GM23338 (cell line): ENCODE measurements around the gene LGALS16. TPM values are rescaled to one million over a fixed set of nuclear protein-coding genes. Genes with fewer than 3 reads are reported as not detected.

Experiments used
- ATAC-seq: fragments of 200-7000 bp; cut with Tn5 transposase; 3 replicates; pipeline ENCODE4 v1.9.1; 2020
- DNase-seq: peaks from one replicate; pipeline ENCODE4 v3.0.0-alpha.2; 2015; ENCODE audit warnings: low spot score
- H2AFZ ChIP-seq: fragments of 200-600 bp; sonication (generic); 2 replicates; pipeline ENCODE4 v1.8.0; 2016; ENCODE audit warnings: antibody characterized with exemption, mild to moderate bottlenecking, moderate library complexity
- H3F3A ChIP-seq: fragments of 200-600 bp; sonication (generic); replicated peaks from 2 replicates; pipeline ENCODE4 v1.8.0; 2017; ENCODE audit warnings: antibody characterized with exemption, mixed run types, low read depth
- H3K27ac ChIP-seq: fragments of 200-600 bp; sonication (generic); 2 replicates; pipeline ENCODE4 v1.6.1; 2016; ENCODE audit warnings: low read depth
- H3K27me3 ChIP-seq: fragments of 200-600 bp; sonication (generic); 2 replicates; pipeline ENCODE4 v1.8.0; 2016; ENCODE audit warnings: mild to moderate bottlenecking, mixed run types, moderate library complexity; ENCODE audit not compliant: insufficient read depth
- H3K36me3 ChIP-seq: fragments of 200-600 bp; sonication (generic); 2 replicates; pipeline ENCODE4 v1.8.0; 2016; ENCODE audit warnings: mild to moderate bottlenecking; ENCODE audit not compliant: insufficient read depth
- H3K4me1 ChIP-seq: fragments of 200-600 bp; sonication (generic); 2 replicates; pipeline ENCODE4 v1.8.0; 2016; ENCODE audit warnings: mild to moderate bottlenecking, moderate library complexity; ENCODE audit not compliant: insufficient read depth
- H3K4me2 ChIP-seq: fragments of 200-600 bp; sonication (generic); 2 replicates; pipeline ENCODE4 v1.7.1; 2017; ENCODE audit warnings: mixed run types
- H3K4me3 ChIP-seq: fragments of 200-600 bp; sonication (generic); 2 replicates; pipeline ENCODE4 v1.6.1; 2016; ENCODE audit warnings: mixed run types
- H3K79me2 ChIP-seq: fragments of 200-600 bp; sonication (generic); replicated peaks from 2 replicates; pipeline ENCODE4 v1.8.0; 2017; ENCODE audit warnings: mild to moderate bottlenecking; ENCODE audit not compliant: insufficient read depth
- H3K9me2 ChIP-seq: fragments of 200-600 bp; sonication (generic); 2 replicates; pipeline ENCODE4 v1.8.0; 2017; ENCODE audit not compliant: insufficient read depth
- H4K20me1 ChIP-seq: fragments of 200-600 bp; sonication (generic); replicated peaks from 2 replicates; pipeline ENCODE4 v1.8.0; 2017; ENCODE audit warnings: mild to moderate bottlenecking; ENCODE audit not compliant: insufficient read depth
- H3K27ac Mint-ChIP-seq: 2 replicates; pipeline ENCODE4 v1.8.0; 2020; ENCODE audit warnings: inconsistent platforms, mild to moderate bottlenecking, moderate library complexity, mixed read lengths
- H3K27me3 Mint-ChIP-seq: 3 replicates; pipeline ENCODE4 v1.8.0; 2022; ENCODE audit warnings: low read depth, mild to moderate bottlenecking, moderate library complexity, mixed read lengths, inconsistent platforms; ENCODE audit not compliant: insufficient read depth, poor library complexity
- H3K36me3 Mint-ChIP-seq: 3 replicates; pipeline ENCODE4 v1.8.0; 2021; ENCODE audit warnings: low read depth, mild to moderate bottlenecking, inconsistent platforms, moderate library complexity, mixed read lengths
- H3K4me1 Mint-ChIP-seq: 3 replicates; pipeline ENCODE4 v1.8.0; 2020; ENCODE audit warnings: mild to moderate bottlenecking, inconsistent platforms, mixed read lengths
- H3K4me3 Mint-ChIP-seq: 3 replicates; pipeline ENCODE4 v1.8.0; 2021; ENCODE audit warnings: moderate library complexity, mild to moderate bottlenecking, inconsistent platforms, mixed read lengths
- H3K9me3 Mint-ChIP-seq: 3 replicates; pipeline ENCODE4 v1.8.0; 2020; ENCODE audit warnings: moderate library complexity, mild to moderate bottlenecking, inconsistent platforms, mixed read lengths
- CREB1 ChIP-seq: fragments of 250-450 bp; sonication (Bioruptor Pico); IDR thresholded peaks from 2 replicates; pipeline ENCODE4 v1.5.0; 2020; ENCODE audit warnings: low read depth, mild to moderate bottlenecking, moderate library complexity
- EZH2 ChIP-seq: fragments of 200-600 bp; sonication (generic); IDR thresholded peaks from one replicate; pipeline ENCODE4 v1.8.0; 2017; ENCODE audit warnings: antibody characterized with exemption, mild to moderate bottlenecking, low read depth; ENCODE audit not compliant: unreplicated experiment
- EZH2phosphoT487 ChIP-seq: fragments of 200-600 bp; sonication (generic); IDR thresholded peaks from one replicate; pipeline ENCODE4 v1.8.1; 2018; ENCODE audit warnings: antibody characterized with exemption; ENCODE audit not compliant: unreplicated experiment
- JUNB ChIP-seq: IDR thresholded peaks from one replicate; pipeline ENCODE4 v1.6.1; 2016; ENCODE audit warnings: antibody characterized with exemption; ENCODE audit not compliant: unreplicated experiment
- NANOG ChIP-seq: IDR thresholded peaks from 2 replicates; pipeline ENCODE4 v1.6.1; 2016; ENCODE audit warnings: antibody characterized with exemption, borderline replicate concordance
- POLR2AphosphoS5 ChIP-seq: IDR thresholded peaks from 2 replicates; pipeline ENCODE4 v1.6.1; 2016; ENCODE audit warnings: antibody characterized with exemption, low read depth
- STAT1 ChIP-seq: IDR thresholded peaks from one replicate; pipeline ENCODE4 v1.6.1; 2016; ENCODE audit warnings: antibody characterized with exemption; ENCODE audit not compliant: unreplicated experiment
- ZNF114 ChIP-seq: fragments of 250-450 bp; sonication (Bioruptor Pico); IDR thresholded peaks from 2 replicates; pipeline ENCODE4 v1.5.0; 2020; ENCODE audit warnings: mild to moderate bottlenecking, moderate library complexity
- ZNF331 ChIP-seq: fragments of 250-450 bp; sonication (Bioruptor Pico); IDR thresholded peaks from 2 replicates; pipeline ENCODE4 v1.5.0; 2020; ENCODE audit warnings: low read depth, mild to moderate bottlenecking, moderate library complexity
- polyA plus RNA-seq: library from polyadenylated mRNA; unstranded; fragments of >200 nt; fragmentation: Nextera tagmentation; extraction: Ambion mirVana; gene quantifications from 2 replicates; pipeline ENCODE4 v1.2.1, GENCODE V29; 2016
- total RNA-seq: library from RNA; depleted of rRNA; stranded (reverse); fragments of >200 nt; shearing (Covaris generic); gene quantifications from 2 replicates; pipeline ENCODE4 v1.2.3, GENCODE V29; 2014
- TF ChIP-seq, protein P1 (sequence below): IDR thresholded peaks from 2 replicates; pipeline ENCODE4 v1.6.1; 2016; ENCODE audit warnings: antibody characterized with exemption
- TF ChIP-seq, protein P2 (sequence below): fragments of 250-450 bp; sonication (Bioruptor Pico); IDR thresholded peaks from 2 replicates; pipeline ENCODE4 v1.5.0; 2020; ENCODE audit warnings: mild to moderate bottlenecking, moderate library complexity
- TF ChIP-seq, protein P3 (sequence below): IDR thresholded peaks from one replicate; pipeline ENCODE4 v1.6.1; 2018; ENCODE audit warnings: antibody characterized with exemption; ENCODE audit not compliant: unreplicated experiment
- TF ChIP-seq, protein P4 (sequence below), 2 experiments: fragments of 200-600 bp in 1 of 2; sonication (generic) in 1 of 2; conservative IDR thresholded peaks; 2 replicates each; pipeline versions ENCODE4 v1.5.1 to v1.6.1; 2016 to 2017; ENCODE audit warnings: antibody characterized with exemption in 2 of 2, low read depth in 2 of 2, mild to moderate bottlenecking in 2 of 2, moderate library complexity in 1 of 2

Gene LGALS16
- total and polyA plus RNA-seq, 2 experiments from 2014 or later: not detected

DNA sequence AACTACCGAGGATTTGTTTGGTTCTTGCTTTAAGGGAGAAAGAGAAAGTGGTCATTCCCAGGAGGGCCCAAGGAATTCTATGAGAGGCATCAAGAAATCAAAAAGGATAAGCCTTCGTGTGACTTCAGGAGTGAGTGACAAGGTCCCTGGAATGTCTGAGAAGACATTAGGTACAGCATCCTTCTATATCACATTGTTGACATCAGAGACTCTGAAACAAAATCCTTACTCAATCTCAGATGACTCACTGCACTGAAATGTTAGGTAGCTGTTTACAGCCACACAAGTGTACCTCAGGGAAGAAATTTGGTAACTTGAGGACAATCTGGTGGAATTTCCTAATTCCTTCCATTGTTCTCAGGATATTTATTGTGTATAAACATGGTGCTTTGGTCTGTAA, 40.7 kb downstream of the LGALS16 start:
- Histone ChIP-seq H4K20me1 (no peaks in the 10 kb centered on the region), H3K4me2 (no peak overlapping the region), H3K36me3 (no peaks in the 10 kb centered on the region), H3K27ac (no peak overlapping the region), H3K9me2 (peaks cover 3% of the 10 kb centered on the region; the same call in 1 of the 2 replicates), H3K27me3 (no peaks in the 10 kb centered on the region), H3K4me3 (no peak overlapping the region), H3F3A (no peaks in the 10 kb centered on the region), H3K4me1 (no peaks in the 10 kb centered on the region), H2AFZ (no peak overlapping the region), H3K79me2 (no peaks in the 10 kb centered on the region)
- no peak for TF ChIP-seq STAT1
- TF ChIP-seq, protein P1, sequence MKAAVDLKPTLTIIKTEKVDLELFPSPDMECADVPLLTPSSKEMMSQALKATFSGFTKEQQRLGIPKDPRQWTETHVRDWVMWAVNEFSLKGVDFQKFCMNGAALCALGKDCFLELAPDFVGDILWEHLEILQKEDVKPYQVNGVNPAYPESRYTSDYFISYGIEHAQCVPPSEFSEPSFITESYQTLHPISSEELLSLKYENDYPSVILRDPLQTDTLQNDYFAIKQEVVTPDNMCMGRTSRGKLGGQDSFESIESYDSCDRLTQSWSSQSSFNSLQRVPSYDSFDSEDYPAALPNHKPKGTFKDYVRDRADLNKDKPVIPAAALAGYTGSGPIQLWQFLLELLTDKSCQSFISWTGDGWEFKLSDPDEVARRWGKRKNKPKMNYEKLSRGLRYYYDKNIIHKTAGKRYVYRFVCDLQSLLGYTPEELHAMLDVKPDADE: no peak
- TF ChIP-seq, protein P2, sequence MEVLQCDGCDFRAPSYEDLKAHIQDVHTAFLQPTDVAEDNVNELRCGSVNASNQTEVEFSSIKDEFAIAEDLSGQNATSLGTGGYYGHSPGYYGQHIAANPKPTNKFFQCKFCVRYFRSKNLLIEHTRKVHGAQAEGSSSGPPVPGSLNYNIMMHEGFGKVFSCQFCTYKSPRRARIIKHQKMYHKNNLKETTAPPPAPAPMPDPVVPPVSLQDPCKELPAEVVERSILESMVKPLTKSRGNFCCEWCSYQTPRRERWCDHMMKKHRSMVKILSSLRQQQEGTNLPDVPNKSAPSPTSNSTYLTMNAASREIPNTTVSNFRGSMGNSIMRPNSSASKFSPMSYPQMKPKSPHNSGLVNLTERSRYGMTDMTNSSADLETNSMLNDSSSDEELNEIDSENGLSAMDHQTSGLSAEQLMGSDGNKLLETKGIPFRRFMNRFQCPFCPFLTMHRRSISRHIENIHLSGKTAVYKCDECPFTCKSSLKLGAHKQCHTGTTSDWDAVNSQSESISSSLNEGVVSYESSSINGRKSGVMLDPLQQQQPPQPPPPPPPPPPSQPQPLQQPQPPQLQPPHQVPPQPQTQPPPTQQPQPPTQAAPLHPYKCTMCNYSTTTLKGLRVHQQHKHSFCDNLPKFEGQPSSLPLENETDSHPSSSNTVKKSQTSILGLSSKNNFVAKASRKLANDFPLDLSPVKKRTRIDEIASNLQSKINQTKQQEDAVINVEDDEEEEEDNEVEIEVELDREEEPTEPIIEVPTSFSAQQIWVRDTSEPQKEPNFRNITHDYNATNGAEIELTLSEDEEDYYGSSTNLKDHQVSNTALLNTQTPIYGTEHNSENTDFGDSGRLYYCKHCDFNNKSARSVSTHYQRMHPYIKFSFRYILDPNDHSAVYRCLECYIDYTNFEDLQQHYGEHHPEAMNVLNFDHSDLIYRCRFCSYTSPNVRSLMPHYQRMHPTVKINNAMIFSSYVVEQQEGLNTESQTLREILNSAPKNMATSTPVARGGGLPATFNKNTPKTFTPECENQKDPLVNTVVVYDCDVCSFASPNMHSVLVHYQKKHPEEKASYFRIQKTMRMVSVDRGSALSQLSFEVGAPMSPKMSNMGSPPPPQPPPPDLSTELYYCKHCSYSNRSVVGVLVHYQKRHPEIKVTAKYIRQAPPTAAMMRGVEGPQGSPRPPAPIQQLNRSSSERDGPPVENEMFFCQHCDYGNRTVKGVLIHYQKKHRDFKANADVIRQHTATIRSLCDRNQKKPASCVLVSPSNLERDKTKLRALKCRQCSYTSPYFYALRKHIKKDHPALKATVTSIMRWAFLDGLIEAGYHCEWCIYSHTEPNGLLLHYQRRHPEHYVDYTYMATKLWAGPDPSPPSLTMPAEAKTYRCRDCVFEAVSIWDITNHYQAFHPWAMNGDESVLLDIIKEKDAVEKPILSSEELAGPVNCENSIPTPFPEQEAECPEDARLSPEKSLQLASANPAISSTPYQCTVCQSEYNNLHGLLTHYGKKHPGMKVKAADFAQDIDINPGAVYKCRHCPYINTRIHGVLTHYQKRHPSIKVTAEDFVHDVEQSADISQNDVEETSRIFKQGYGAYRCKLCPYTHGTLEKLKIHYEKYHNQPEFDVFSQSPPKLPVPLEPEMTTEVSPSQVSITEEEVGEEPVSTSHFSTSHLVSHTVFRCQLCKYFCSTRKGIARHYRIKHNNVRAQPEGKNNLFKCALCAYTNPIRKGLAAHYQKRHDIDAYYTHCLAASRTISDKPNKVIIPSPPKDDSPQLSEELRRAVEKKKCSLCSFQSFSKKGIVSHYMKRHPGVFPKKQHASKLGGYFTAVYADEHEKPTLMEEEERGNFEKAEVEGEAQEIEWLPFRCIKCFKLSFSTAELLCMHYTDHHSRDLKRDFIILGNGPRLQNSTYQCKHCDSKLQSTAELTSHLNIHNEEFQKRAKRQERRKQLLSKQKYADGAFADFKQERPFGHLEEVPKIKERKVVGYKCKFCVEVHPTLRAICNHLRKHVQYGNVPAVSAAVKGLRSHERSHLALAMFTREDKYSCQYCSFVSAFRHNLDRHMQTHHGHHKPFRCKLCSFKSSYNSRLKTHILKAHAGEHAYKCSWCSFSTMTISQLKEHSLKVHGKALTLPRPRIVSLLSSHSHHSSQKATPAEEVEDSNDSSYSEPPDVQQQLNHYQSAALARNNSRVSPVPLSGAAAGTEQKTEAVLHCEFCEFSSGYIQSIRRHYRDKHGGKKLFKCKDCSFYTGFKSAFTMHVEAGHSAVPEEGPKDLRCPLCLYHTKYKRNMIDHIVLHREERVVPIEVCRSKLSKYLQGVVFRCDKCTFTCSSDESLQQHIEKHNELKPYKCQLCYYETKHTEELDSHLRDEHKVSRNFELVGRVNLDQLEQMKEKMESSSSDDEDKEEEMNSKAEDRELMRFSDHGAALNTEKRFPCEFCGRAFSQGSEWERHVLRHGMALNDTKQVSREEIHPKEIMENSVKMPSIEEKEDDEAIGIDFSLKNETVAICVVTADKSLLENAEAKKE (CRISPR knock-in tag): no peak
- TF ChIP-seq ZNF114 (CRISPR knock-in tag): no peak
- TF ChIP-seq POLR2AphosphoS5: no peak
- no peak for TF ChIP-seq NANOG
- no peak for TF ChIP-seq CREB1
- no peak for TF ChIP-seq JUNB
- no peak for TF ChIP-seq ZNF331 (CRISPR knock-in tag)
- no peak for TF ChIP-seq EZH2phosphoT487
- TF ChIP-seq, protein P3, sequence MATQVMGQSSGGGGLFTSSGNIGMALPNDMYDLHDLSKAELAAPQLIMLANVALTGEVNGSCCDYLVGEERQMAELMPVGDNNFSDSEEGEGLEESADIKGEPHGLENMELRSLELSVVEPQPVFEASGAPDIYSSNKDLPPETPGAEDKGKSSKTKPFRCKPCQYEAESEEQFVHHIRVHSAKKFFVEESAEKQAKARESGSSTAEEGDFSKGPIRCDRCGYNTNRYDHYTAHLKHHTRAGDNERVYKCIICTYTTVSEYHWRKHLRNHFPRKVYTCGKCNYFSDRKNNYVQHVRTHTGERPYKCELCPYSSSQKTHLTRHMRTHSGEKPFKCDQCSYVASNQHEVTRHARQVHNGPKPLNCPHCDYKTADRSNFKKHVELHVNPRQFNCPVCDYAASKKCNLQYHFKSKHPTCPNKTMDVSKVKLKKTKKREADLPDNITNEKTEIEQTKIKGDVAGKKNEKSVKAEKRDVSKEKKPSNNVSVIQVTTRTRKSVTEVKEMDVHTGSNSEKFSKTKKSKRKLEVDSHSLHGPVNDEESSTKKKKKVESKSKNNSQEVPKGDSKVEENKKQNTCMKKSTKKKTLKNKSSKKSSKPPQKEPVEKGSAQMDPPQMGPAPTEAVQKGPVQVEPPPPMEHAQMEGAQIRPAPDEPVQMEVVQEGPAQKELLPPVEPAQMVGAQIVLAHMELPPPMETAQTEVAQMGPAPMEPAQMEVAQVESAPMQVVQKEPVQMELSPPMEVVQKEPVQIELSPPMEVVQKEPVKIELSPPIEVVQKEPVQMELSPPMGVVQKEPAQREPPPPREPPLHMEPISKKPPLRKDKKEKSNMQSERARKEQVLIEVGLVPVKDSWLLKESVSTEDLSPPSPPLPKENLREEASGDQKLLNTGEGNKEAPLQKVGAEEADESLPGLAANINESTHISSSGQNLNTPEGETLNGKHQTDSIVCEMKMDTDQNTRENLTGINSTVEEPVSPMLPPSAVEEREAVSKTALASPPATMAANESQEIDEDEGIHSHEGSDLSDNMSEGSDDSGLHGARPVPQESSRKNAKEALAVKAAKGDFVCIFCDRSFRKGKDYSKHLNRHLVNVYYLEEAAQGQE: no peak
- TF ChIP-seq, protein P4, sequence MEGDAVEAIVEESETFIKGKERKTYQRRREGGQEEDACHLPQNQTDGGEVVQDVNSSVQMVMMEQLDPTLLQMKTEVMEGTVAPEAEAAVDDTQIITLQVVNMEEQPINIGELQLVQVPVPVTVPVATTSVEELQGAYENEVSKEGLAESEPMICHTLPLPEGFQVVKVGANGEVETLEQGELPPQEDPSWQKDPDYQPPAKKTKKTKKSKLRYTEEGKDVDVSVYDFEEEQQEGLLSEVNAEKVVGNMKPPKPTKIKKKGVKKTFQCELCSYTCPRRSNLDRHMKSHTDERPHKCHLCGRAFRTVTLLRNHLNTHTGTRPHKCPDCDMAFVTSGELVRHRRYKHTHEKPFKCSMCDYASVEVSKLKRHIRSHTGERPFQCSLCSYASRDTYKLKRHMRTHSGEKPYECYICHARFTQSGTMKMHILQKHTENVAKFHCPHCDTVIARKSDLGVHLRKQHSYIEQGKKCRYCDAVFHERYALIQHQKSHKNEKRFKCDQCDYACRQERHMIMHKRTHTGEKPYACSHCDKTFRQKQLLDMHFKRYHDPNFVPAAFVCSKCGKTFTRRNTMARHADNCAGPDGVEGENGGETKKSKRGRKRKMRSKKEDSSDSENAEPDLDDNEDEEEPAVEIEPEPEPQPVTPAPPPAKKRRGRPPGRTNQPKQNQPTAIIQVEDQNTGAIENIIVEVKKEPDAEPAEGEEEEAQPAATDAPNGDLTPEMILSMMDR (conservative IDR thresholded peaks at IDR 0.05; ENCODE audit: low read depth in 2 of 2): no peak
- no peak for TF ChIP-seq EZH2
- H3K27me3 Mint-ChIP-seq: no peaks in the 10 kb centered on the region
- no peak for DNase-seq
- no peak overlapping the region for H3K27ac Mint-ChIP-seq
- peaks cover 3% of the 10 kb centered on the region; the same call in 1 of the 3 replicates for H3K4me1 Mint-ChIP-seq
- no peak overlapping the region for H3K4me3 Mint-ChIP-seq
- no peaks in the 10 kb centered on the region for H3K9me3 Mint-ChIP-seq
- ATAC-seq: no peak
- no peaks in the 10 kb centered on the region for H3K36me3 Mint-ChIP-seq
